ENCODE data around the gene HGF. TPM values are rescaled to one million over a fixed set of nuclear protein-coding genes. Genes with fewer than 3 reads are reported as not detected.

The HGF gene
- total RNA-seq, 2 donors from 2014 or later = 12.6 to 35.7 TPM

DNA sequence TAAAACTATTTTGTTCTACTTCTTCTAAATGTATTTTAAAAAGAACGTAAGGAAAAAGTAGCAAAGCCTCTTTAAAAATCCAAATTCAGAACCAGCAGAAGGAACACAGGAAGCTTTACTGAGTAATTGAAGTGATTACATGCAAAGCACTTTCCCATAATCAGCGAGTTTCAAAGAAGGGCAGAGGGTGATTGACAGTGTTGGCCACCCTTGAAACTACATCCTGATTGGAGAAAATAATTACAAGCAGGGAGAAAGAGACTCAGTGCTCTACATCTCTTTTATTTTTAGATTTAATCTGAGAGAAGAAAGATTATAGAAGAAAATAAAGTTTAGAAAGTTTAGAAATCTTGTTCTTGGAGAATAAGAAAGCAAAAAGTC, 20.3 kb upstream of the HGF start:
- Histone ChIP-seq H3K27ac (peak overlapping the region; percentile 16 to 36), H3K9me3 (no peaks in the 10 kb centered on the region), H3K4me3 (peak overlapping the region; percentile 25), H3K4me1 (ENCODE audit: control insufficient read depth in 1 of 2, low read depth in 2 of 2) (peaks cover 13 to 27% of the 10 kb centered on the region in 2 donors), H3K36me3 (no peaks in the 10 kb centered on the region), H3K27me3 (replicated peaks; ENCODE audit: insufficient read depth) (no peaks in the 10 kb centered on the region)
- TF ChIP-seq, protein P1, sequence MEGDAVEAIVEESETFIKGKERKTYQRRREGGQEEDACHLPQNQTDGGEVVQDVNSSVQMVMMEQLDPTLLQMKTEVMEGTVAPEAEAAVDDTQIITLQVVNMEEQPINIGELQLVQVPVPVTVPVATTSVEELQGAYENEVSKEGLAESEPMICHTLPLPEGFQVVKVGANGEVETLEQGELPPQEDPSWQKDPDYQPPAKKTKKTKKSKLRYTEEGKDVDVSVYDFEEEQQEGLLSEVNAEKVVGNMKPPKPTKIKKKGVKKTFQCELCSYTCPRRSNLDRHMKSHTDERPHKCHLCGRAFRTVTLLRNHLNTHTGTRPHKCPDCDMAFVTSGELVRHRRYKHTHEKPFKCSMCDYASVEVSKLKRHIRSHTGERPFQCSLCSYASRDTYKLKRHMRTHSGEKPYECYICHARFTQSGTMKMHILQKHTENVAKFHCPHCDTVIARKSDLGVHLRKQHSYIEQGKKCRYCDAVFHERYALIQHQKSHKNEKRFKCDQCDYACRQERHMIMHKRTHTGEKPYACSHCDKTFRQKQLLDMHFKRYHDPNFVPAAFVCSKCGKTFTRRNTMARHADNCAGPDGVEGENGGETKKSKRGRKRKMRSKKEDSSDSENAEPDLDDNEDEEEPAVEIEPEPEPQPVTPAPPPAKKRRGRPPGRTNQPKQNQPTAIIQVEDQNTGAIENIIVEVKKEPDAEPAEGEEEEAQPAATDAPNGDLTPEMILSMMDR (IDR thresholded peaks at IDR 0.05) = no peak
- DNase-seq (ENCODE audit: low spot score) (no peak), ATAC-seq (ENCODE audit: insufficient number of reproducible peaks, low FRiP score, low read depth) (no peak)

DNA sequence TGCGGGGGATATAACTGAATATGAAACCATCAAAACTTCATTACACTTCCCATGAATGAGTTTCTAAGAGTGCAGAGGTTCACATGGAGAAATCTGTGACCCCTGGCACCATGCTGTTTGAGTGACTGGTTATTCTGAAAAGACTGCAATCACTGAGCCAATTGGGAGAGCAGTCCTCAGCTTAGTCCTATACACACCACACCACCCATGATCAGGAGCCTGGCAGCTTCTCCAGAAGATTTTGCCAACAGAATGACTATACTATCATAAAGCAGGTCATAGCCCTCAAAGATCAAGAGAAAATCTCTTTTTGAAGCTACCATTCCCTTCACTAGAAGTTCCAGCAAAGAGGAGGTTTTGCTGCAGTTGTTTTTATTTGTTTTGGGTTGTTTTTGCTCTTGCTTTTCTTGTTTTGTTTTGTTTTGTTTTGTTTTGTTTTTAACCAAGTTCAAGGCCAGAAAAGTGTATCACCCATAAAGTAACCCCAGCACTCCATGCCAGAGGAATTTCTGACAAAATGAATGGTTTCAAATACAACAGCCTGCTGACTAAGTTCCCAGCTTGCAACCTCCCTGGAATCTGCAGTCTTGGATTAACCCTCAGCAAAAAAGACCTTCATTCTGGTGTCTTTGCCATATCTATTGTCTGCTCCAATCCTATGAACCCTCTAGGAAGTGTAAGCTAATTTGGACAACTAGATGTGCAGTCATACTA, 19.7 kb upstream of the HGF start:
- Histone ChIP-seq H3K4me3 (peak overlapping the region; percentile 25), H3K4me1 (ENCODE audit: control insufficient read depth in 1 of 2, low read depth in 2 of 2) (peaks cover 13 to 27% of the 10 kb centered on the region in 2 donors), H3K9me3 (no peaks in the 10 kb centered on the region), H3K36me3 (no peaks in the 10 kb centered on the region), H3K27ac (peak overlapping the region; percentile 16 to 36), H3K27me3 (replicated peaks; ENCODE audit: insufficient read depth) (no peaks in the 10 kb centered on the region)
- DNase-seq (ENCODE audit: low spot score) = no peak
- TF ChIP-seq, protein P1 (IDR thresholded peaks at IDR 0.05) = no peak
- ATAC-seq (ENCODE audit: insufficient number of reproducible peaks, low FRiP score, low read depth) = no peak

- no peak overlapping the region for H3K27ac ChIP-seq
- no peaks in the 10 kb centered on the region for H3K27me3 ChIP-seq (replicated peaks; ENCODE audit: insufficient read depth)
- H3K36me3 ChIP-seq = no peaks in the 10 kb centered on the region
- no peak for DNase-seq (ENCODE audit: low spot score)
- TF ChIP-seq, protein P1 (IDR thresholded peaks at IDR 0.05) = no peak
- no peak overlapping the region for H3K4me3 ChIP-seq
- H3K9me3 ChIP-seq = no peaks in the 10 kb centered on the region
- ATAC-seq (ENCODE audit: insufficient number of reproducible peaks, low FRiP score, low read depth) = no peak
- H3K4me1 ChIP-seq (ENCODE audit: control insufficient read depth in 1 of 2, low read depth in 2 of 2) = peaks cover 13 to 27% of the 10 kb centered on the region in 2 donors
Measured at GRCh38 chr7:81788246-81788645, 18.4 kb upstream of the HGF start.

DNA sequence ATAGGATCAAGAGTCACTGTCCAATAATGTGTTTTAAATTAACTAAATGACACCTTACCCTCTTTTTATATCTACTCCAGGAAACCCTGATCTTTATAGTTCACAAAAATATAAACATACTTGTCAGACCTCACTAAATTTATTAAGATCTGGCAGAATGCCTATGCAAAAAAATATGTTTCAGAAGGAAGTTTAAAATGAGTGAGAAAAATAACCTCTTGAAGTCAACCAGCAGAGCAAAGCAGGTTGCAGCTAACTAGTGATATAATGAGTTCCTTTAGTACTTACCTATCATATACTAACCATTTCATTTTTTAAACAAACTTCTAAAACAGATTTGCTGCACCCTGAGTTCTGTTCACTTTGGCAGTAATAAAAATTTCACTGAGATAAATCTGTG, 14.0 kb upstream of the HGF start:
- TF ChIP-seq, protein P1 (IDR thresholded peaks at IDR 0.05) = no peak

DNA sequence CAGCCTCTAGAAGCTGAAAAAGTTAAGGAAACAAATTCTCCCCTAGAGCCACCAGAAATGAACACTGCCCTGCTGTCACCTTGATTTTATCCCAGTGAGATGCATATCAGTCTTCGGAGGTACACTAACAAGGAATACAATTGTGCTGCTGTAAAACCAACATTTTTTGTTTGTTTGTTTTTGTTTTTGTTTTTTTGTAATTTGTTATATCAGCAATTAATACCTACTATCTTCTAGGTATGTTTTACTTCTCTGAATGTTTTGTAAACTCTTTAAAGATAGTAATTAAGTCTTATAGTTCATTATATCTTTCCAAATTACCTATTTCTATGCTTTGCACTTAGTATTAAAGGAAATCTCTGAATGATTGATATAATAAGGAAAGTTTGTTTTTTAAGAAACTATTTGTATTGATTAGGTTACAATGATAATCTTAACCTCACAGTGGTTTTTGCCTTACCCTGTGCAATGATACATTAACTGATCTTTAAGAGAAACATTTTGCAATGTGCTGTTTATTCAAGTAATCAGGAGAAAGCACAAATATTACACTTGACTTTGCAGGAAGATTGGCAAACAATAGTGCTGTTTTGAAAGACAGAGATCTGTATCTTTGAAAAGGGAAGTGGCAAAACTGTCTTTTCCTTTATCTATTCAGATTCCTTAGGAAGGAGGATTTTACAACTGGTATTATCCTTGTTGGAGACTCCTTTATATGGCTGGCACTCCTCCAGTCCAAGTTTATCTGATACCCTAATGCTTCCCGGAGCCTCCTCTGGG, 11.3 kb upstream of the HGF start:
- no peaks in the 10 kb centered on the region for H3K27me3 ChIP-seq (replicated peaks; ENCODE audit: insufficient read depth)
- no peak overlapping the region for H3K4me3 ChIP-seq
- no peak overlapping the region for H3K27ac ChIP-seq
- H3K4me1 ChIP-seq (ENCODE audit: control insufficient read depth in 1 of 2, low read depth in 2 of 2) = no peaks in the 10 kb centered on the region
- DNase-seq (ENCODE audit: low spot score) (no peak), ATAC-seq (ENCODE audit: insufficient number of reproducible peaks, low FRiP score, low read depth) (no peak)
- TF ChIP-seq, protein P1 (IDR thresholded peaks at IDR 0.05) = no peak
- H3K9me3 ChIP-seq = no peaks in the 10 kb centered on the region
- no peaks in the 10 kb centered on the region for H3K36me3 ChIP-seq

More for the DNA sequence above, 14.0 kb upstream of the HGF start:
- Histone ChIP-seq H3K27me3 (replicated peaks; ENCODE audit: insufficient read depth) (no peaks in the 10 kb centered on the region), H3K27ac (no peak overlapping the region), H3K9me3 (no peaks in the 10 kb centered on the region), H3K4me1 (ENCODE audit: control insufficient read depth in 1 of 2, low read depth in 2 of 2) (no peaks in the 10 kb centered on the region), H3K4me3 (no peak overlapping the region), H3K36me3 (no peaks in the 10 kb centered on the region)
- ATAC-seq (ENCODE audit: insufficient number of reproducible peaks, low FRiP score, low read depth) (no peak), DNase-seq (ENCODE audit: low spot score) (no peak)
